ENCODE results near the gene CDK14.

Gene CDK14

DNA sequence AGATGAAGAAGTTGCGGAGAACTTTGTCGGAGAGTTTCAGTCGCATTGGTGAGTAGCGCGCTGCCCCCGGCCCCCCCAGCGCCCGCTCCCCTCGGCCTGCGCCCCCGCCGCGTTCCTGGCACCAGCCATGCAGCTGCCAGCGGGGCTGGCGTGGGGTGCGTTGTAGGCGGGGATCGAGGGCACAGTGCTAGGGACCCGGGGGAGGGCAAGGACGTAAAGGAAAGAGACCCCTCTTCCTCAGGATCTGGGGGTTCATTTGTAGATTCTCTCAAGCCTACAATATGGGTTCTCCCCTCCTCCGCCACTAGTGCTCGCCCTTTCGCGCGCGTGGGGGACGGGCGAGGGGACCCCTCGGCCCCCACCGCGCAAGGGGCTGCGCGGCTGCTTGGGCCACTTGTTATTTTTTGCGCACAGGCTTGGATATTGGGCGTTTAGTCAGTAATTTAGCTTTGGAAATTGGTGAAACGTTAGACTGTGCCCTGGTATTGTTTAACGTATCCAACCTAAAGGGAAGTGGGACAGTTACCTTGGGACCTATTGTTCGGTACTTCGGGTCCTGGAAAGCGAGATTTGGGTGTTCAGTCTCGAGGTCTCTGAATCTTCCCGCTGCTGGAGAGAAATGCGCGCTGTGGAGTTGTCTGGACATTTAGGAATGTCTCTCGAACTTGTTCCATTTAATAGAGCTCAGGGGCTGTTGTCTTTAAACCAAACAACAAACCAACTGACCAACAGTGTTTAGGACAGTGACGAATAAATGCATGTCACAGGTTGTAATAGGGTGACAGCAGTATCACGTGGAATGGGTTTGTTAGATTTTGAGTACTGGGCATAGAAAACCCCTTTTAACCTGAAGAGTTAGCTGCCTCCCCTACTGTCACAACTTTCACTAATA lies 796 bp downstream of the CDK14 start:
- no peak for DNase-seq (ENCODE audit: low read depth, low spot score)

DNA sequence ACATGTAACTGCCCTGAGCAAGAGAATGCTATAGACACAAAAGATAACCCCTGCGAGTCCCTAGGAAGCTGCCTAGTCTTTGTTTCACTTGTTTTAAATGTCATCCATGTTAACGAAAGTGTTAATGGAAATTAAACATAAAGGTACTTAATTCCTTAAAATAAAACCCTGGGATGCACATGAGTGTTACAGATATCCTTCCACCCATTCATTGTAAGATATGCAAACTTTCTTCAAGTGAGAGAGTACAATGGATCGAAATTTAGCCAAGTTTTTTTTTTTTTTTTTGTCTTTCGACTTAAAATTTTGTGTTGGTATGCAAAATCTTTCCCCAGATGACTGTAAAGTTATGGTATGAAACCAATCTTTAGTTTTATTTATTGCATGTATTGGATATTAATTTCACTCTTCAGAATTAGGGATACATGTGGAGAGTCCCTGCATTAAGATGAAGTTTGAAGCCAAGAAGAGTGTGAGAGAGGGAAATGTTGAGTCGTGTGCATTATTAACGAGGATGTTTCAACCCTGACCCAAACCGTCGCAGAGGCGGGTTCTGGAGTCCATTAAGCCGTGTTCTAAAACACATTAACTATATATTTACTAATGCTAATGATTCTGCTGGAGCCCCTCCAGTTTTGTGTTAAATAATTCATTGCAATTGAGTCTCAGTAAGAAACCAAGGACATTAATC lies 1.6 kb downstream of the CDK14 start:
- no peak for DNase-seq (ENCODE audit: low read depth, low spot score)

DNA sequence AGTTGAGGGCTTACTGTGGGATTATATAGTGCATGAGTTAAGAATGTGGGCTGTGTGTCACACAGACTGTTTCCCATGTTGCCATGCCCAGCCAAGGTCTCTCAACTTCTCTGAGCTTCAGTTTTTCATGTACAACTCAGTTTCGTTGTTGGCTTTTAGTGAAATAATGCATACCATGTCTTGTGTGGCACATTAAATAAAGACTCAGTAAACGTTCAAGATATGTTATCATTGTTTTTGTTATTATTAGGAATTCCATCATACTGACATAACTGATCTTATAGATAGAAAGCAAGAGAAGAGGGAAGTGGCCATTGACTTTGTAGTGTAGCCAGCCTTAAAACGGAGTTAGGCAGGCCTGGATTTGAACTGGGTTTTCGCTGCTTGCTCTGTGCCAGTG lies 2.9 kb downstream of the CDK14 start:
- no peak for DNase-seq (ENCODE audit: low read depth, low spot score)

DNA sequence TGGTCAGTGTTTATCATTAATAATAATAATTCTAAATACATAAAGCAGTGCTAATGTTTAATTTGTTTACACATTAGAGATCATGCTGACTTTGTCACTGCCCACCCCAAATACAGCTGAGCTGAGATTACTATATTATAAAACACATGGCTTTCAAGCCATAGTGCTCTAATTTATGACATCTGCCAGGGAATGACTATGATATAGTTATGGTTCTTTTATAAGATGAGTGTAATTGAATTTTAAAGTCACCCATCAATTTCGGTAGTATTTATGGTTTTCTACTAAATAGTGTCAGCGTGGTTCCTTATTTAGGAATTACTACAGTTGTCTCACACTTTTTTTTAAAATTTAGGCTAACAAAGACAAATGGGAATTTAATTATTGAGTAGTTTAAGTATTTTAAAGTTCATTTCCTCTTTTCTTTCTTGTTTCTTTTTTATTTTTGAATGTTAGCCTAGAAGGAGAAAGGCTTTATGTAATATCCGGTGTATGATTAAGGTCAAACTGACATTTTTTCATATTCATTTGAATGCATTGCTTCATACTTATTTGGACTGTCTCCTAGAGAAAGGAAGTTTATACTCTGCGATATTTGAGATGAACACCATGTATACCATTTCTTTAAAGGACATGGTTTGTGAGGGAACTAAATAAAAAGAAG lies 3.9 kb downstream of the CDK14 start:
- DNase-seq (ENCODE audit: low read depth, low spot score), result no peak

DNA sequence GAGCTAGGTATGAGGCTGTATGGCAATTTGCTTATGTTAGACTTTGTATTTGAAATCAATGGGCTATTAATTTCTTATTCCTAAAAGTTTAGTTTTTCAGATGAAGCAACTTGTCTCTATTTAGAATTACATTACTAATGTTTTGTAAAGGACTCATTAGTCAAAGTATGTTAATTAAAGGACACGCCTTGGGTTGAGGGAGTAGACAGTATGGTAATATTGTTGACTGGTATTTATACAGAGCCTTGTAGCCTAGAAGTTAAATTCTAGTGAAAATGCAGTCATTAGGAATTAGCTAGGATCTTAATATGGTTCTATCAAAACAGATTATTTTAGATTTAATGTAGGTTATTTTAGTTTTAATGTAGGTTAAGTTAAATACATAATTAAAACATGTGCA lies 6.2 kb downstream of the CDK14 start:
- DNase-seq (ENCODE audit: low read depth, low spot score), result no peak

DNA sequence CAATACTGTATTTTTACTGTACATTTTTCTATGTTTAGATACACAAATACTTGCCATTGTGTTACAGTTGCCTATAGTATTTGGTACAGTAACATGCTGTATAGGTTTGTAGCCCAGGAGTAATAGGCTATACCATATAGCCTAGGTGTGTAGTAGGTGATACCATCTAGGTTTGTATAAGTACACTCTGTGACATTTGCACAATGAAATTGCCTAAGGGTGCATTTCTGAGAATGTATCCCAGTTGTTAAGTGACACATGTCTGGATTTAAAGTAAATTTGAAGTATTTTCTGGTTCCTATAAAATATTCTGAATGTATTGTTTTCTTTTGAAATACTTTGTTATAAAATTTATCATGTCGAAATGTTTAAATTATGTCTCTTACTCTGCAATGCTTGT lies 7.2 kb downstream of the CDK14 start:
- no peak for DNase-seq (ENCODE audit: low read depth, low spot score)

DNA sequence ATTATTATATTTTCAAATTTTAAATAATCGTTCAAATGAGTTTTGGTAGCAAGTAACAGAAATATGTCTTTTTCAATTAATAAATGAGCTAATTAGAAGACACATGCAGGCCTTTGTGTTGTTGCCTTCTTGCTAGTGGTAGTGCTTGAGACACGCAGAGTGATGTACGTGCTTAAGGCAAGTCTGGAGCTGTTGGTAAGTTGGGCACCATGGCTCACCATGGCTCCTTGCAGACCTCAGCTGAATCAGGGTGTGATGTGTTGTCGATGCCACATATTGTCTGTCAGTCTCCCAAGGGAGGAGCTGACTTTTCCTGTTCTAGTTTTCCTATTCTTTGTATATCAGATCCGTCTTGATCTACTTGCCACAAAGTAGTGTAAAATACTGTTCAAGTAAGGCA lies 8.3 kb downstream of the CDK14 start:
- no peak for DNase-seq (ENCODE audit: low read depth, low spot score)

DNA sequence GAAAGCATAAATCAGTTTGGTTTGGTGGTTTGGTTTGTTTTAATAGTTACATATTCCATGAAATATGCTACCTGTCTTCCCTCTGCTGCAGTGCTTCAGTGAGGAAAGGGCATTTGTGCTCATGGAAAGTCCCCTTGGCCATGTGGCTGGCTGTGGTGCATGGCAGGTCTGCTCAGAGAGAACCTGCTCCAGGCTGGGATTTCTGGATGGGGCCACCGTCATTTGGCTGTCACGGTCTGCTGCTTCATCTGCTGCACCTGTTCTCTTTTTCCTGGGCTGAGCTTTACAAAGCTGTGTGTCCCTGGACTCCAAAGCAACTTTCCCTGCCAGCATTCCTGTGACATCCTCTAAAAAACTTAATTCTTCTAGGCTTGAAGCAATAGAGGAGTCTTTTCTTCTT lies 8.9 kb downstream of the CDK14 start:
- DNase-seq (ENCODE audit: low read depth, low spot score), result no peak

DNA sequence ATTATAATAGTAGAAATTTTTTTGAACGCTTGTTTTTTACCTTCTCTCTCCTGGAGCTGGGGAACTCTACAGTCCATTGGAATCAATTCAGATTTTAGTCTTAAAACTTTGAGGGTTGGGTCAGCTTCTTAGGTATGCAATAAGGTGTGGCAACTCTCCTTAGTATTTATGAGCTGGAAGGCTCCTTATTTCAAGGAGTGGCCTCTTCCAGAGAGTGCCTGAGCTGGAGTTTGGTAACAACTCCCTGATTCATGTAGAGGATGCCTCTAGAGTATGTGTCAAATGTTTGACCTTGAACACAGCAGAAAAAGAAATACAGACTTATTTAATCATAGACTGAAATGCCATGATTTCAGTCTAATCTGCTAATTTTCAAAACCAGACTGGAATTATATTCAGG lies 11.1 kb downstream of the CDK14 start:
- no peak for DNase-seq (ENCODE audit: low read depth, low spot score)

DNA sequence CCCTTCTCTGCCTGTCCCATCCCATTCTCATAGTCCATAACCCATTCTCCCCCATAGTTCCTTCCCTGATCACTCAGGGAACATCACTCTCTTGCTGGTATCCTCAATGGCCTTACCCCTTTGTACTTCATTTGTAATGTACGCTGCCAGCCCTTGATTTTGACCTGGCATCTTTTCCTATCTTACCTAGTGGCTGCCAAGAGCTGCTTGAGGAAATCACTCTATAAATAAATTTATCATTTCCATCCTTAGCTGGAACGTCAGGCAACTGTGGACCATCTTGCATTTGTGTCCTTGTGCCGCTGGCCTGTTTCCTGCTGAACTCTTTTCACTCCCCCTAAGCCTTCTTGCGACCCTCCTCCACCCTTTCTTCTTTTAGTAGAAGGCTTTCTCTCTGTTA lies 14.0 kb downstream of the CDK14 start:
- no peak for DNase-seq (ENCODE audit: low read depth, low spot score)

DNA sequence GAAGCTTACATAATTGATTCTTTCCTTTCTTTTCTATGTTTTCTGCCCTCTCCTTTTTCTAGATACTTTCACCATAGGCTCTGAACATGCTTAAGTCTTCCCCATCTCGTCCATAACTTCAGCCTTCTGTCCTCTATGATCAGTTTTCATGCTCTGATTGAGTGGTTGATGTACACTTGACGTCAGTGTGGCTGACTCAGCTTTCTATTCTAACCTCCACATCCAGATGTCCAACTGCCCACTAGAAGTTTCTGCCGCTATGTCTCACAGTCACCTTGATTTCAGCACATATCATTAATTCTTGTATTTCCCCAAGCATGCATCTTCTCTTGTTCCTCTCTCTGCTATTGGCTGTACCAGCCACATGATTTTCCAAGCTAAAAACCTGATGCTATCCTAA lies 15.0 kb downstream of the CDK14 start:
- DNase-seq (ENCODE audit: low read depth, low spot score), result no peak

DNA sequence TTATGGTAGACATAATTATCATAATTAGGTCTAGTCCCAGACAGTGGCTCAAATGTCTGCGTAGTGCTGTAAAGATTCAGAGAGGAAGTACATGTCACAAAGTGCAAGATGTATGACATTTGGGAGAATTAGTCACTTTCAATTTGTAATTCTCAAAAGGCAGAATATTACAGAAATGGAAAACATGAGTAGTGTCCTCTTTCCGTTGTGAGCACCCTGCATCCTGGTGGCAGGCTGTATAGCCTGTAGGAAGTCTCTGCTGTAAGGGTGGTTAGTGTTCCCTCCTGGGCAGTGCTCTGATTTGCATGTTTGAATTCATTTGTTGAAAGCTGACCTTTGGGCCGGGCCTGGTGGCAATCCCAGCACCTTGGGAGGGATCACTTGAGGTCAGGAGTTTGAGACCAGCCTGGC lies 17.0 kb downstream of the CDK14 start:
- DNase-seq (ENCODE audit: low read depth, low spot score), result no peak

DNA sequence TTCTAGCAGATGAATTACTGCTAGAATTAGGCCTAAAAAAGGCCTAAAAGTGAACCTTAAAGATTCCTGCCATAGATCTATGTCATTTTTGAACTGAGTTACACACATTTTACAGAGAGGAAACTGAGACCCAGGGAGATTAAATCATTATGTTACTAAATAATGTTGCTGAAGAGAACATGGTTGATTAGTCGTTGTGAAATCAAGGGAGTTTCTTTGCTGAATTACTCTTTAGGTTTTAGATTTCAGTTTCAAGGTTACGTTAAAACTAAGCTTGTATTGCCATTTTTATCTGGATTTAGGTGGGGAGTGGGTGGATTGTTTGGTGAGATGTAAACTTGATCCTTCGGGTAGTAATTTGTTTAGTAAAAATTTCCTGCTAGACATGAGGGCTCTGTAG lies 21.3 kb downstream of the CDK14 start:
- no peak for DNase-seq (ENCODE audit: low read depth, low spot score)

DNA sequence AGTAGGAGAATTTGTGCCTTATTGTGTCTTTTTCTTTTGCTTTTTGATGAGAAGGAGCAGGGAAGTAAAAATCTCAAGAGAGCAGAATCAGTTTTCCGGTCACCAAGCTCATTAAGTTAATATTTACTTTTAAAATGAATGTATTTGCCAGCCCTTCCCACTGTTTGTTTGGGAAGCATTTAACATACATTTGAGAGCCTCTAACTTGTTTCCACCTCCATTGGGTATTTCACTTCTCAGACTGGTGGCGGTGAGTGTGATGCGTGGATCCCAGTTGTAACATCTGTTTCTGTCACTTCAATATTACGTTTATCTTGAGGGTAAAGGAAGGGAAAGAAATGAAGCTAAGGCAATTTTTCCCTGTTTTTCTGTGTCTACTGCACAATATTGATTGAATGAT lies 22.8 kb downstream of the CDK14 start:
- DNase-seq (ENCODE audit: low read depth, low spot score), result no peak

DNA sequence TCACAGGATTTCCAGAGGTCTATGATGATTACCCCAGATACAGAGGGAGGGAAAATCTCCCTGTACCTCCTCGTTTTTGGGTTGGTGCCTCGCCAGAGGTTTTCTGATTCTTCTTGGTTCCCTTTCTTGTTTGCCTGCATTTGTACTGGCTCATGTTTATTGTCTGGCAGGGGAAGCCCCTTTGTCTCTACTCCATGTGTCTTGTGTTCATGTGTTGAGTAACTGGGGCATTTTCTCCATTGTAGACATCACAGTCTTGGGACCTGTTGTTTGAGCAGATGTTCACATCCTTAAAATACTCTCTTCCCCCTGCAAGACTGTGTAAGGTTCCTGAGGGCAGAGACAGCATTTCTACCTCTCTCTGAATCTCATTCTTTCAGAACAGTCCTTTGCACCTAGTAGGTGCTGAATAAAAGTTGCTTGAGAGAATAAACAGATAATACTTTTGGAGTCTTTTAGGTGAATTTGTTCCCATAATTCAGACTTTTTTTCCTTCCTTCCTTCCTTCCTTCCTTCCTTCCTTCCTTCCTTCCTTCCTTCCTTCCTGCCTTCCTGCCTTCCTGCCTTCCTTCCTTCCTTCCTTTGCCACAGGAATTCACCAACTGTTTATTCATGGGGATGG lies 25.1 kb downstream of the CDK14 start:
- DNase-seq (ENCODE audit: low read depth, low spot score), result no peak

DNA sequence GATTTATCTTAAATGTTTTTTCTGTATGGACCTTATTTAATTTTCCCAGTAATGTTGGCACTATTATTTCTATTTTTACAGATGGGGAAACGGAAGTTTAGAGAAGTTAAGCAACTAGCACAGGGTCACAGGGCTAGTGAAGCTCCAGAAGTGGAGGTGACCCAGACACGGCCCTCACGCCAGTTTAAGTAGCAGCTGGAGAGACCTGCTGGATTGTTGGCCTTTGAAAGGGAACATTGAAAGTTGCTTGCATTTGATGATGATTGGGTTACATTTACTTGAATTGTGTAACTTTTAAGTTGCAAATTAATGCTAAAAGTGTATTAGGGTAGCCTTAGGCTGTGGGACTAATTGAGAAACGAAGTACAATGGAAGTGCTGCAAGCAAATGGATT lies 25.6 kb downstream of the CDK14 start:
- DNase-seq (ENCODE audit: low read depth, low spot score), result no peak

DNA sequence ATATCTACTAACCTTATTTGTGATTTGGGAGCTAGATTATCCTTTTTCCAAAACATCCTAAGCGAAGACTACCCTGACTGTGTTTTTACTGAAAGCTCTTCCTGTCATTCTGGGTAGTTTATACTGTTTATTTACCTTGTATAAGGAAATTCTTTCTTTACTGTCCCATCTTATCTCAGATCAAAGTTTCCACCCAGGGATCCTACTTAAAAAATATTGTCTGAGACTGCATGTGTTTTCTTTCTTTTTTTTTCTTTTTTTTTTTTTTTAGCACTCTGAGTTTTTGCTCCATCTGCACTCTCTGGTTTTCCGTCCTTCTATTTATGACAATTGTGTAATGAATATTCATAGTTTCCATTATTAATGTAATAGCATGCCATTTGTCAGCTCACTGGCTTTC lies 26.5 kb downstream of the CDK14 start:
- no peak for DNase-seq (ENCODE audit: low read depth, low spot score)

DNA sequence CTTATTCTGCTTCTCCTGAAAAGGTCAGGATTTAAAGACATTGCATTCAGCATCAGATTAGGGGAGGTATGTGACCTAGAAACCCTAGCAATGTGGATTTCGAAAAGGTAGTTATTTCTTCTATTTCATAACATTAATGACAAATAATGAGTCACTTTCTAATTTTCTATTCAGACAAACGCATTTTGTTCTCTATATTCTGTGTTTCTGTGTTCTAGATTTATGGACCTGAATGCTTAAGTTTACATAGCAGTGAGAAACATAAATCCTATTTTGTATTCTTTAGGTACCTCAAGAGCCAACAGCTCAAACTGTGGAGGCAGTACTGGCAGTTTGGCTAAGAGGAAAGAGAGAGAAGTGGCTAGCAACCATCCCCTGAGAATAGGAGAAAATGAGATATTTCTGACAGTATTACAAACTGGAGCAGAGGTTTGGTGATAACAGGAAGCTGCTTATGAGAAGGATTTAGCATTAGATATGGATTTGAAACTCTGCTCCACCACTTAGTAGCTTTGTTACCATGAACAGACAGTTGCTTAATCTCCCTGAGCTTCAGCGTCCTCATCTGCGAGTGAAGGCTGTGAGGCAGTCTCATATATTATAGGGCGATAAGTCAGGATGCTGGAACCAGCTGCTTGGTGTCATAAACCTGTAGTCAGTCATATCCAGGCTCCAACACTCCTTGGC lies 28.2 kb downstream of the CDK14 start:
- no peak for DNase-seq (ENCODE audit: low read depth, low spot score)

DNA sequence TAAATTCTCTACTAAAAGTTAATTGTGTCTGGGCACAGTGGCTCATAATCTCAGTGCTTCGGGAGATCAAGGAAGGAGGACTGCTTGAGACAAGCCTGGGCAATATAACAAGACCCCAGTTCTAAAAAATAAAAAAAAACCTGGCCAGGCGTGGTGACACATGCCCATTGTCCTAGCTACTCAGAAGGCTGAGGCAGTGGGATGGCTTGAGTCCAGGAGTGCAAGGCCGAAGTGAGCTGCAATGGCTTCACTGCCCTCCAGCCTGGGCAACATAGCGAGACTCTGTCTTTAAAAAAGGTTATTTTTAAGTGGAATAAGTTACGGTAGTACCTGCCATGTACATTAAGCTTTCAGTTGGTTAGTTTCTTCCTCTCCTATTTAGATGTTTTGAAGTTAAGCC lies 28.9 kb downstream of the CDK14 start:
- DNase-seq (ENCODE audit: low read depth, low spot score), result no peak

DNA sequence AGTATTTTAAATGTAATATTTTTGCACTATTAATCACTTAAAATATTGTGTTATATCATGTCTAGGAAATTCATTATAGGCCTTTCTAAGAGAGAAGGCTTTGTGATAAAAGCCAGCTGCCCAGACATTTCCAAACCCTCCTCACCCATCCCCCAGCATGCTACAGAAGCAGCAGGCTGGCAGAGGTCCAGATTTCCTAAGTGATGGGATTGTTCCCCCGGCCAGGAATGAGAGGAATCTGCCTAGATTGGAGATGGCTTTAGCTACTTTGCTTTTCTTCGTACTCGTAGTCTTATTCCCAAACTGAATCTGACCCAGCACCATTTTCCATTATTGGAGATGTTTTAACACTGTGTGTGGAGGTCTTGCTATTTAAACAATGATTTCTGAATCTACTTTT lies 29.4 kb downstream of the CDK14 start:
- DNase-seq (ENCODE audit: low read depth, low spot score), result no peak

DNA sequence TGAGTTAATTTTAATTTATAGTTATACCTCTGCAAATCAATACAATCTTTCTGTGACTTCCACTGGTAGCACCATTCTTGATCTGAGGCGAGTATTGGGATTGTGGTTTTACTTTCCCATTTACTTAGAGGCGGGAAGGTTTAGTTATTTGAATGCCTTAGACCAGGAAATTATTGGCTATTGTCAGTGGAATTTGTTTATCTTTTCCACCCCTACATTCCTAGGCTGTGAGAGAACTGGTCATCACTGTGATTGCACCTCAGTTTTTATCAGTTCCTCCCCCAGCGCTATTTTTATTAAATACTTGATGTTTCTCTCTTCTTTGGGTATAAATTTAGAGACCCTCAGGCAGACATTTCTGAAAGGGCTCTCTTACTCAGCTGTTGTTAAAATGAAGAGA lies 29.9 kb downstream of the CDK14 start:
- no peak for DNase-seq (ENCODE audit: low read depth, low spot score)
